SK-N-SH (cell line): ENCODE measurements around the gene WNT4. TPM values are rescaled to one million over a fixed set of nuclear protein-coding genes. Genes with fewer than 3 reads are reported as not detected.
A peak's percentile ranks its signal among the peaks of the same experiment; 100 is the strongest.

ENCODE experiments used
- CTCF ChIA-PET: fragments of 300-600, 350-600 bp; formaldehyde crosslinking; extraction: SDS; loops from one replicate; lab custom pipeline; 2021; lab: Yijun Ruan, JAX
- POLR2A ChIA-PET: fragments of 350-600 bp; sonication (Branson Sonifier 250); formaldehyde crosslinking; extraction: SDS; loops from one replicate; lab custom pipeline; 2020; ENCODE audit warnings: antibody characterized with exemption, inconsistent platforms; lab: Yijun Ruan, JAX
- DNase-seq: peaks from one replicate; pipeline ENCODE4 v3.0.0; 2012
- H2AFZ ChIP-seq: fragments of 200-600 bp; sonication (generic); 2 replicates; pipeline ENCODE4 v1.8.1; 2016; ENCODE audit warnings: antibody characterized with exemption, mild to moderate bottlenecking, low read depth
- H3F3A ChIP-seq: fragments of 200-600 bp; sonication (generic); replicated peaks from 2 replicates; pipeline ENCODE3; 2016; ENCODE audit warnings: antibody characterized with exemption, mild to moderate bottlenecking; ENCODE audit not compliant: insufficient read depth
- H3K27ac ChIP-seq, 2 experiments: fragments of 200-500 bp in 1 of 2; fragments of 200-600 bp in 1 of 2; sonication (Bioruptor generic) in 1 of 2; sonication (generic), shearing (Covaris generic) in 1 of 2; 2 replicates each; pipeline versions ENCODE4 v1.5.1 to v1.6.1; 2014 to 2016; ENCODE audit warnings: low read depth in 2 of 2, inconsistent platforms in 1 of 2, low read length in 1 of 2, mild to moderate bottlenecking in 1 of 2, mixed read lengths in 1 of 2
- H3K27me3 ChIP-seq: fragments of 200-600 bp; sonication (generic), shearing (Covaris generic); 2 replicates; pipeline ENCODE4 v1.6.1; 2016; ENCODE audit warnings: mixed run types; ENCODE audit not compliant: insufficient read depth
- H3K36me3 ChIP-seq, 2 experiments: fragments of 200-500 bp in 1 of 2; fragments of 200-600 bp in 1 of 2; sonication (Bioruptor generic) in 1 of 2; sonication (generic) in 1 of 2; replicated peaks in 1 of 2; 2 replicates each; pipeline versions ENCODE3 to v1.5.1; 2014 to 2016; ENCODE audit warnings: low read length in 1 of 2, mild to moderate bottlenecking in 1 of 2; ENCODE audit not compliant: insufficient read depth in 2 of 2, control insufficient read depth in 1 of 2
- H3K4me1 ChIP-seq, 2 experiments: fragments of 200-500 bp in 1 of 2; fragments of 200-600 bp in 1 of 2; sonication (Bioruptor generic) in 1 of 2; sonication (generic), shearing (Covaris generic) in 1 of 2; 2 replicates each; pipeline versions ENCODE4 v1.5.1 to v1.6.1; 2014 to 2016; ENCODE audit warnings: low read depth in 1 of 2, low read length in 1 of 2, mixed run types in 1 of 2; ENCODE audit not compliant: insufficient read depth in 2 of 2, control insufficient read depth in 1 of 2
- H3K4me2 ChIP-seq: fragments of 200-600 bp; sonication (generic), shearing (Covaris generic); 2 replicates; pipeline ENCODE4 v1.6.1; 2017; ENCODE audit warnings: mixed run types
- H3K4me3 ChIP-seq, 2 experiments: fragments of 200-500 bp in 1 of 2; fragments of 200-600 bp in 1 of 2; sonication (Bioruptor generic) in 1 of 2; sonication (generic), shearing (Covaris generic) in 1 of 2; 2 replicates each; pipeline versions ENCODE4 v1.5.1 to v1.8.1; 2014 to 2016; ENCODE audit warnings: low read depth in 2 of 2, inconsistent platforms in 1 of 2, low read length in 1 of 2, mild to moderate bottlenecking in 1 of 2, mixed read lengths in 1 of 2, moderate library complexity in 1 of 2
- H3K79me2 ChIP-seq: fragments of 200-600 bp; sonication (generic); 2 replicates; pipeline ENCODE4 v1.8.1; 2017; ENCODE audit warnings: mild to moderate bottlenecking; ENCODE audit not compliant: insufficient read depth
- H3K9ac ChIP-seq: fragments of 200-600 bp; sonication (generic); 2 replicates; pipeline ENCODE4 v1.6.1; 2017; ENCODE audit warnings: mixed run types
- H3K9me2 ChIP-seq: fragments of 200-600 bp; sonication (generic); 2 replicates; pipeline ENCODE4 v1.6.1; 2017; ENCODE audit warnings: mixed run types
- H3K9me3 ChIP-seq: fragments of 200-600 bp; sonication (generic); 2 replicates; pipeline ENCODE4 v1.6.1; 2017; ENCODE audit warnings: mixed run types, mild to moderate bottlenecking, moderate library complexity
- H4K20me1 ChIP-seq: fragments of 200-600 bp; sonication (generic); 2 replicates; pipeline ENCODE4 v1.6.1; 2017; ENCODE audit warnings: mild to moderate bottlenecking, mixed run types; ENCODE audit not compliant: insufficient read depth
- CHD2 ChIP-seq: fragments of 150-350 bp; IDR thresholded peaks from 2 replicates; pipeline ENCODE4 v1.6.1; 2018; ENCODE audit warnings: low read length; ENCODE audit not compliant: partially characterized antibody
- EZH2phosphoT487 ChIP-seq: fragments of 200-600 bp; sonication (generic); IDR thresholded peaks from 2 replicates; pipeline ENCODE4 v1.6.1; 2017; ENCODE audit warnings: low read depth, mixed run types, mild to moderate bottlenecking, antibody characterized with exemption, moderate library complexity, borderline replicate concordance
- FOXJ3 ChIP-seq: sonication (generic); formaldehyde crosslinking; IDR thresholded peaks from 2 replicates; pipeline ENCODE4 v1.5.1; 2020; ENCODE audit warnings: mild to moderate bottlenecking, missing genetic modification reagents
- FOXM1 ChIP-seq: IDR thresholded peaks from 2 replicates; pipeline ENCODE4 v1.4.0; 2012; ENCODE audit warnings: low read depth, mild to moderate bottlenecking
- JUND ChIP-seq: IDR thresholded peaks from 2 replicates; pipeline ENCODE4 v1.4.0; 2012
- MAX ChIP-seq: IDR thresholded peaks from 2 replicates; pipeline ENCODE4 v1.4.0; 2012; ENCODE audit warnings: low read depth
- MXI1 ChIP-seq: IDR thresholded peaks from 2 replicates; pipeline ENCODE4 v1.6.1; 2012; ENCODE audit warnings: mild to moderate bottlenecking, low read depth, low read length, improper control_type of control experiment
- NFIC ChIP-seq: IDR thresholded peaks from 2 replicates; pipeline ENCODE4 v1.4.0; 2012; ENCODE audit warnings: borderline replicate concordance
- NRF1 ChIP-seq: IDR thresholded peaks from 2 replicates; pipeline ENCODE4 v1.6.1; 2012; ENCODE audit warnings: low read depth, mild to moderate bottlenecking, low read length
- POLR2AphosphoS5 ChIP-seq: IDR thresholded peaks from 2 replicates; pipeline ENCODE4 v1.6.1; 2012; ENCODE audit warnings: low read depth, low read length
- RAD21 ChIP-seq: IDR thresholded peaks from 2 replicates; pipeline ENCODE4 v1.6.1; 2012; ENCODE audit warnings: mild to moderate bottlenecking, low read length
- RCOR1 ChIP-seq: fragments of 150-350 bp; IDR thresholded peaks from 2 replicates; pipeline ENCODE4 v1.6.1; 2017; ENCODE audit warnings: antibody characterized with exemption, low read length
- REST ChIP-seq: IDR thresholded peaks from 2 replicates; pipeline ENCODE4 v1.6.1; 2012; ENCODE audit warnings: mild to moderate bottlenecking, low read depth, low read length, moderate library complexity
- SIN3A ChIP-seq: IDR thresholded peaks from 2 replicates; pipeline ENCODE4 v1.6.1; 2012; ENCODE audit warnings: low read depth, mild to moderate bottlenecking, low read length, moderate library complexity, borderline replicate concordance
- SMC3 ChIP-seq: IDR thresholded peaks from 2 replicates; pipeline ENCODE4 v1.6.1; 2012; ENCODE audit warnings: low read depth, low read length, improper control_type of control experiment
- TAF1 ChIP-seq: IDR thresholded peaks from 2 replicates; pipeline ENCODE4 v1.6.1; 2012; ENCODE audit warnings: low read depth, mild to moderate bottlenecking, low read length, moderate library complexity, borderline replicate concordance
- WGBS: methylation state at CpG from one replicate; pipeline ENCODE4 v1.1.6; 2017; ENCODE audit warnings: low lambda C conversion rate; 5-methylcytosine and 5-hydroxymethylcytosine counted together
- polyA plus RNA-seq, 3 experiments: library from polyadenylated mRNA; depleted of rRNA; stranded (reverse); fragments of >200 nt; gene quantifications; 2 replicates each; pipeline ENCODE4 v1.2.3, GENCODE V29; 2012

WNT4 gene
- polyA plus RNA-seq, 1 of the 3 experiments (the other 2 are of a cell fraction), result 0.03 TPM

DNA sequence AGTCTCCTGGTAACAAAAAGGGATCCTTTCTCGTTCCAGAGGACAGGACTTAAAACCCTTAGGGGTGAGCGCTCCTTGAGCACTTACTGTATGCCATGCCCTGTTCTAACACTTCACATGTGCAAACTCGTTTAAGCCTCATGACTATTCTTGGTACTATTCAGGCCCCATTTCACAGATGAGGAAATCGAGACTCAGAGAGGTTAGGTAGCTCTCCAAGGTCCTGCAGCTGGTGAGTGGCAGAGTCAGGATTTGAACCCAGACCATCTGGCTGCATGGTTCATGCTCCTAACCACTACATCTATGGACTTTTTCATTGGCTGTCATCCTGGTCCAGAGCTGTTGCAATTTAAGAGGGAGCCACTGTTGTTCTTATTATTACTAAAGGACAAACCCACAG lies 46.7 kb upstream of the WNT4 start:
- H3K9me3 ChIP-seq, result no peaks in the 10 kb centered on the region
- POLR2A ChIA-PET, result no interaction called here
- no peaks in the 10 kb centered on the region for H3K4me1 ChIP-seq
- H3K4me3 ChIP-seq, result no peak overlapping the region
- TF ChIP-seq REST (peak; percentile 80), SIN3A (no peak), NRF1 (no peak), POLR2AphosphoS5 (no peak), TAF1 (no peak), NFIC (no peak)
- TF ChIP-seq, all 33 proteins: peak for 1
- H3K27ac ChIP-seq, result no peak overlapping the region
- H3K79me2 ChIP-seq, result no peaks in the 10 kb centered on the region
- no peaks in the 10 kb centered on the region for H4K20me1 ChIP-seq
- H3K27me3 ChIP-seq, result no peaks in the 10 kb centered on the region
- CTCF ChIA-PET, result interaction anchor here (2.0 kb wide), 1 partner anchor 12 kb away, joined by 8 read pairs; no protein-coding TSS in a partner anchor
- H3K9me2 ChIP-seq, result no peaks in the 10 kb centered on the region
- H2AFZ ChIP-seq, result no peak overlapping the region
- DNase-seq, result no peak
- no peak overlapping the region for H3K4me2 ChIP-seq
- H3K9ac ChIP-seq, result no peak overlapping the region
- H3K36me3 ChIP-seq, result no peaks in the 10 kb centered on the region
- no peaks in the 10 kb centered on the region for H3F3A ChIP-seq
- 16% methylated on average over 3 of the region's 4 CpGs for WGBS

GRCh38 chr1:22188914-22189313 lies 46.0 kb upstream of the WNT4 start:
- Histone ChIP-seq H4K20me1 (no peaks in the 10 kb centered on the region), H3F3A (no peaks in the 10 kb centered on the region), H3K27ac (no peak overlapping the region), H3K4me1 (no peaks in the 10 kb centered on the region), H2AFZ (no peak overlapping the region), H3K36me3 (no peaks in the 10 kb centered on the region), H3K4me3 (no peak overlapping the region), H3K27me3 (no peaks in the 10 kb centered on the region), H3K9me2 (no peaks in the 10 kb centered on the region), H3K4me2 (no peak overlapping the region), H3K79me2 (no peaks in the 10 kb centered on the region), H3K9ac (no peak overlapping the region), H3K9me3 (no peaks in the 10 kb centered on the region)
- no peak for DNase-seq
- TF ChIP-seq RAD21 (no peak), MAX (no peak), FOXJ3 (CRISPR knock-in tag) (no peak), POLR2AphosphoS5 (no peak), CHD2 (no peak), MXI1 (no peak), JUND (no peak), EZH2phosphoT487 (no peak), RCOR1 (no peak), SMC3 (no peak), NFIC (no peak), FOXM1 (no peak)
- WGBS, result 56% methylated on average over 4 of the region's 7 CpGs
- ChIA-PET POLR2A (no interaction called here), CTCF (interaction anchor here (2.0 kb wide), 1 partner anchor 13 kb away, joined by 8 read pairs; no protein-coding TSS in a partner anchor)
